ENCODE data around the gene TASP1. TPM values are rescaled to one million over a fixed set of nuclear protein-coding genes. Genes with fewer than 3 reads are reported as not detected.
A peak's percentile ranks its signal among the peaks of the same experiment; 100 is the strongest.

Gene TASP1
- total and polyA plus RNA-seq, 2 experiments from 2014 or later = 7.6 to 8.4 TPM

DNA sequence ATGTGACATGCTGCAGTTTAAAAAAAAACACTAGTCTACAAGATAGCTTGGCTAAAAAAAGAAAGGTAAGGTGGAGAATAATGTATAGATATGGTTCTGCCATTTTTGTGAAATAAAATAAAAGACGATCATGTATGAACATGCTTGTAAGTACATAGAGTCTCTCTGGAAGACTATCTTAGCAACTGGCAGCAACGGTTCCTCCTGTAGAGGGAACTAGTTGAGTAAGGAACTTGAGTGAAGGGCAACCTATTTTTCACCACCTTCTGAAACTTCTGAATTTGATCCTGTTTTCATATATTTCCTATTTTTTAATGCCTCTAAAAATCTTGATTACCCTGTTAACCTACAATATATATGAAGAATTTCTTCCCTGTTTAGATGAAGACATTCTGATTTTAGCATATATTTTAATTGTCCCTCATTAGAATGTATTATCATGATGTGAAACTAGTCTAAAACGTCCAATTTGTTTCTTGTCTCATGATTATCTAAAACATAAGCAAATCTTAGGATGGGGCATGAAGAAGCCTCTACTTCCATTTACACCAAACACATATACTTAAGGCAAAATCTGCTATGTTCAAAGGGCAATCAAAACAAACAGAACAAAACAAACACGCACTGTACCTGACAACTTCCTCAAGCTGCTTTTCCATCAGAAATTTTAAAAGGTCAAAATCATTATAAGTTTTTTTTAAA lies 215.1 kb downstream of the TASP1 start:
- H3K4me3 ChIP-seq = no peak overlapping the region
- H3K36me3 ChIP-seq (ENCODE audit: low read depth) = no peaks in the 10 kb centered on the region
- H3K9me2 ChIP-seq (ENCODE audit: insufficient read depth) = no peaks in the 10 kb centered on the region
- no peak overlapping the region for H3K27ac ChIP-seq
- H4K20me1 ChIP-seq (ENCODE audit: insufficient read depth) = no peaks in the 10 kb centered on the region
- H3K79me2 ChIP-seq (ENCODE audit: insufficient read depth) = no peaks in the 10 kb centered on the region
- H3K9ac ChIP-seq = no peak overlapping the region
- no peak overlapping the region for H2AFZ ChIP-seq
- no peaks in the 10 kb centered on the region for H3F3A ChIP-seq (ENCODE audit: insufficient read depth)
- no peak overlapping the region for H3K4me2 ChIP-seq (ENCODE audit: unreplicated experiment)
- TF ChIP-seq EZH2phosphoT487 (IDR thresholded peaks at IDR 0.05; ENCODE audit: insufficient read depth, low read depth) (no peak), EZH2 (IDR thresholded peaks at IDR 0.05; ENCODE audit: insufficient read depth, poor library complexity, severe bottlenecking) (no peak)
- DNase-seq = no peak
- no peaks in the 10 kb centered on the region for H3K27me3 ChIP-seq (replicated peaks; ENCODE audit: insufficient read depth)
- in situ Hi-C loops (cut with MboI) = no loop called here
- 82 to 85% methylated on average over 4 of the region's 4 CpGs for WGBS, 2 experiments (ENCODE audit: low coverage in 1 of 2, low lambda C conversion rate in 2 of 2, missing lambda C conversion rate in 2 of 2)
- no peaks in the 10 kb centered on the region for H3K4me1 ChIP-seq (ENCODE audit: insufficient read depth)
- no peaks in the 10 kb centered on the region for H3K9me3 ChIP-seq (ENCODE audit: low read depth)

DNA sequence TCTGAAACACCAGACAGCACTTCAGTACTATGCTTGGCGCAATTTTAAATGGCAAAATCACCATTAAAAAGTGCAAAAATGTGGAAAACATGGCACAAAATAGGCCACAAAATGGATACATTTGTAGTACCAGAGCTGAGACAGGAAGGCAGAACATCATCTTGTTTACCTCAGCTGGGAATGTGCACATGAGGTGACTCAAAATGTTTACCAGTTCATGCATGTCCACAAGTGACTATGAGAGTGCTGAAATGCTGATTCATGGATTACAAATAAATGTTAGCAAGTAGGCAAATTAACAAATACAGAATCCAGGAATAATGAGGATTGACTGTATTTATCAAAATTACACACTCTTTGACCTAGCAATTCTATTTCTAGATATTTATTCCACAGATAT lies 216.1 kb downstream of the TASP1 start:
- in situ Hi-C loops (cut with MboI) = no loop called here
- Histone ChIP-seq H3F3A (ENCODE audit: insufficient read depth) (no peaks in the 10 kb centered on the region), H3K36me3 (ENCODE audit: low read depth) (no peaks in the 10 kb centered on the region), H3K79me2 (ENCODE audit: insufficient read depth) (no peaks in the 10 kb centered on the region), H3K4me2 (ENCODE audit: unreplicated experiment) (no peak overlapping the region), H3K4me1 (ENCODE audit: insufficient read depth) (no peaks in the 10 kb centered on the region), H3K9me3 (ENCODE audit: low read depth) (no peaks in the 10 kb centered on the region), H3K27me3 (replicated peaks; ENCODE audit: insufficient read depth) (no peaks in the 10 kb centered on the region), H4K20me1 (ENCODE audit: insufficient read depth) (no peaks in the 10 kb centered on the region), H3K9ac (no peak overlapping the region), H3K27ac (no peak overlapping the region), H3K9me2 (ENCODE audit: insufficient read depth) (no peaks in the 10 kb centered on the region), H2AFZ (no peak overlapping the region), H3K4me3 (no peak overlapping the region)
- TF ChIP-seq EZH2phosphoT487 (IDR thresholded peaks at IDR 0.05; ENCODE audit: insufficient read depth, low read depth) = no peak
- no peak for TF ChIP-seq EZH2 (IDR thresholded peaks at IDR 0.05; ENCODE audit: insufficient read depth, poor library complexity, severe bottlenecking)
- 98 to 100% methylated on average over 1 of the region's 1 CpG for WGBS, 2 experiments (ENCODE audit: low coverage in 1 of 2, low lambda C conversion rate in 2 of 2, missing lambda C conversion rate in 2 of 2)
- peak; percentile 21 for DNase-seq

DNA sequence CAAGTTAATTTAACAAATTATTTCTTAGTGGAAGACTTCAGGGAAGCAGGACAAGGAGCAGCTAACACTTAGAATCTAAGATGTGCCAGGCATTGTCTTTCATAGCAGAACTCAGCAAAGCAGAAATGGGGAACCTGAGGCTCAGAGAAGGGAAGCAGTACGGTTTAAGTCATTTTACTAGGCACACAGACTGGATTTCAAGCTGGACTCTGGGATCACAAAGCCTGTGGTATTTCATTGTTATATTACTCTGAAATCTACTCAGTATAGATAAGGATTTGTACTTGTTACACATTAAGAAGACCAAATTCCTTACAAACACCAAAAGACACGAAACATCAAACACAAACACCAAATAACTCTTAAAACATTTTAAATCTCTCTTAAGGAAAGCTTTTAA lies 218.1 kb downstream of the TASP1 start:
- no peak for TF ChIP-seq EZH2 (IDR thresholded peaks at IDR 0.05; ENCODE audit: insufficient read depth, poor library complexity, severe bottlenecking)
- TF ChIP-seq EZH2phosphoT487 (IDR thresholded peaks at IDR 0.05; ENCODE audit: insufficient read depth, low read depth) = no peak
- in situ Hi-C loops (cut with MboI) = no loop called here

DNA sequence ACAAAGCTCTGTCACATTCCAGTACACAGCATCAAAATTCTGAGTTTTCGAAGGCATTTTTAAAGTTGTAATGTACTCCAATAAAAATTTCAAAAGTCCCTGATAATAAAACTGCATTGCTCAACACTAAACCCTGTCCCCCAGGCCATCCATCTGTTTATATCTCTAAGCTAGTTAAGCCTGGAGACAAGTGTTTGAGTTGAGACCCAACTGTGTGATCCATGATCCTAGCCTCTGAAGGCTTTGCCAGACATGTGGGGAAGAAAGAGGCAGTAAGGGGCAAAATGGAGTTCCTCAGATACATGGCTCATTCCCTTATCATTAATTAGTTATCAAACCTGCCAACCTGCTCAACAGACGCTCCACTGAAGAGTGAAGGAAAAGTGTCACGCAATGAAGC lies 219.3 kb downstream of the TASP1 start:
- no peak overlapping the region for H3K4me3 ChIP-seq
- H3K27me3 ChIP-seq (replicated peaks; ENCODE audit: insufficient read depth) = no peaks in the 10 kb centered on the region
- H3K79me2 ChIP-seq (ENCODE audit: insufficient read depth) = no peaks in the 10 kb centered on the region
- H3K27ac ChIP-seq = no peak overlapping the region
- no peaks in the 10 kb centered on the region for H3K36me3 ChIP-seq (ENCODE audit: low read depth)
- no peaks in the 10 kb centered on the region for H4K20me1 ChIP-seq (ENCODE audit: insufficient read depth)
- no peak for DNase-seq
- no peak for TF ChIP-seq EZH2 (IDR thresholded peaks at IDR 0.05; ENCODE audit: insufficient read depth, poor library complexity, severe bottlenecking)
- no peak for TF ChIP-seq EZH2phosphoT487 (IDR thresholded peaks at IDR 0.05; ENCODE audit: insufficient read depth, low read depth)
- H3K4me2 ChIP-seq (ENCODE audit: unreplicated experiment) = no peak overlapping the region
- WGBS, 2 experiments (ENCODE audit: low coverage in 1 of 2, low lambda C conversion rate in 2 of 2, missing lambda C conversion rate in 2 of 2) = 78 to 85% methylated on average over 3 of the region's 3 CpGs
- no peaks in the 10 kb centered on the region for H3K9me2 ChIP-seq (ENCODE audit: insufficient read depth)
- in situ Hi-C loops (cut with MboI) = no loop called here
- H3K9me3 ChIP-seq (ENCODE audit: low read depth) = no peaks in the 10 kb centered on the region
- no peaks in the 10 kb centered on the region for H3K4me1 ChIP-seq (ENCODE audit: insufficient read depth)
- H3F3A ChIP-seq (ENCODE audit: insufficient read depth) = no peaks in the 10 kb centered on the region
- no peak overlapping the region for H2AFZ ChIP-seq
- H3K9ac ChIP-seq = no peak overlapping the region

More for the DNA sequence above, 218.1 kb downstream of the TASP1 start:
- H3K9ac ChIP-seq = no peak overlapping the region
- H3F3A ChIP-seq (ENCODE audit: insufficient read depth) = no peaks in the 10 kb centered on the region
- H2AFZ ChIP-seq = no peak overlapping the region
- WGBS, 2 experiments (ENCODE audit: low coverage in 1 of 2, low lambda C conversion rate in 2 of 2, missing lambda C conversion rate in 2 of 2) = 92 to 95% methylated on average over 2 of the region's 2 CpGs
- no peaks in the 10 kb centered on the region for H4K20me1 ChIP-seq (ENCODE audit: insufficient read depth)
- no peaks in the 10 kb centered on the region for H3K27me3 ChIP-seq (replicated peaks; ENCODE audit: insufficient read depth)
- no peaks in the 10 kb centered on the region for H3K9me2 ChIP-seq (ENCODE audit: insufficient read depth)
- no peaks in the 10 kb centered on the region for H3K36me3 ChIP-seq (ENCODE audit: low read depth)
- no peak for DNase-seq
- no peak overlapping the region for H3K27ac ChIP-seq
- H3K9me3 ChIP-seq (ENCODE audit: low read depth) = no peaks in the 10 kb centered on the region
- H3K79me2 ChIP-seq (ENCODE audit: insufficient read depth) = no peaks in the 10 kb centered on the region
- no peaks in the 10 kb centered on the region for H3K4me1 ChIP-seq (ENCODE audit: insufficient read depth)
- H3K4me3 ChIP-seq = no peak overlapping the region
- no peak overlapping the region for H3K4me2 ChIP-seq (ENCODE audit: unreplicated experiment)
